Naive thymus-derived CD4-positive, alpha-beta T cell (primary cell): ENCODE measurements around the gene EHHADH. TPM values are rescaled to one million over a fixed set of nuclear protein-coding genes. Genes with fewer than 3 reads are reported as not detected.

Experiments
- ATAC-seq: fragments of 150-1000 bp; cut with Tn5 transposase; 2 replicates; pipeline ENCODE4 v1.10.0; 2021; ENCODE audit warnings: mild to moderate bottlenecking, moderate library complexity
- CTCF ChIA-PET: fragments of 350-600 bp; sonication (Branson Sonifier 250); formaldehyde crosslinking; loops from one replicate; lab custom pipeline; 2021; ENCODE audit warnings: antibody characterized with exemption; lab: Charles Lee
- POLR2A ChIA-PET: fragments of 350-600 bp; sonication (Branson Sonifier 250); formaldehyde crosslinking; loops from one replicate; lab custom pipeline; 2021; ENCODE audit warnings: antibody characterized with exemption, inconsistent platforms; lab: Charles Lee
- DNase-seq, 9 donors: peaks; one replicate each; pipeline versions ENCODE4 v3.0.0 to v3.0.0-alpha.2; 2020 to 2022; ENCODE audit warnings: mixed read lengths in 1 of 9
- H3K27ac ChIP-seq: one replicate; pipeline ENCODE4 v1.7.0; 2013; ENCODE audit warnings: mild to moderate bottlenecking, low read depth, low read length, moderate library complexity
- H3K27me3 ChIP-seq, 2 donors: one replicate each; pipeline ENCODE4 v1.7.0; 2013; ENCODE audit warnings: low read length in 2 of 2, mild to moderate bottlenecking in 2 of 2, moderate library complexity in 2 of 2; ENCODE audit not compliant: control insufficient read depth in 2 of 2, insufficient read depth in 2 of 2
- H3K36me3 ChIP-seq, 3 experiments: 1 replicate in 2 of 3; 2 replicates in 1 of 3; pipeline ENCODE4 v1.7.0; 2013; ENCODE audit warnings: low read length in 3 of 3, mild to moderate bottlenecking in 3 of 3, moderate library complexity in 1 of 3; ENCODE audit not compliant: insufficient read depth in 3 of 3, control insufficient read depth in 2 of 3
- H3K4me1 ChIP-seq, 2 donors: one replicate each; pipeline ENCODE4 v1.7.0; 2013; ENCODE audit warnings: low read length in 2 of 2, mild to moderate bottlenecking in 2 of 2, moderate library complexity in 1 of 2; ENCODE audit not compliant: control insufficient read depth in 2 of 2, insufficient read depth in 2 of 2
- H3K4me3 ChIP-seq: 2 replicates; pipeline ENCODE4 v1.7.0; 2013; ENCODE audit warnings: mild to moderate bottlenecking, low read length
- H3K9me3 ChIP-seq, 3 experiments: 1 replicate in 2 of 3; 2 replicates in 1 of 3; pipeline ENCODE4 v1.7.0; 2013; ENCODE audit warnings: low read length in 3 of 3; ENCODE audit not compliant: control insufficient read depth in 2 of 3
- H3K27ac Mint-ChIP-seq, 9 donors: one replicate each; pipeline ENCODE4 v1.8.0; 2020 to 2022; ENCODE audit warnings: mixed read lengths in 9 of 9, mild to moderate bottlenecking in 8 of 9, moderate library complexity in 5 of 9, inconsistent platforms in 2 of 9
- H3K27me3 Mint-ChIP-seq, 5 donors: one replicate each; pipeline ENCODE4 v1.8.0; 2021 to 2022; ENCODE audit warnings: mixed read lengths in 5 of 5, mild to moderate bottlenecking in 1 of 5
- H3K36me3 Mint-ChIP-seq, 5 donors: one replicate each; pipeline ENCODE4 v1.8.0; 2020 to 2022; ENCODE audit warnings: mixed read lengths in 5 of 5, mild to moderate bottlenecking in 3 of 5, inconsistent platforms in 1 of 5
- H3K4me1 Mint-ChIP-seq, 7 donors: one replicate each; pipeline ENCODE4 v1.8.0; 2020 to 2022; ENCODE audit warnings: mixed read lengths in 7 of 7, mild to moderate bottlenecking in 3 of 7, inconsistent platforms in 1 of 7
- H3K4me3 Mint-ChIP-seq, 10 donors: one replicate each; pipeline ENCODE4 v1.8.0; 2020 to 2022; ENCODE audit warnings: mild to moderate bottlenecking in 10 of 10, mixed read lengths in 10 of 10, moderate library complexity in 6 of 10, inconsistent platforms in 2 of 10
- H3K9me3 Mint-ChIP-seq, 11 donors: one replicate each; pipeline ENCODE4 v1.8.0; 2020 to 2022; ENCODE audit warnings: mixed read lengths in 11 of 11, mild to moderate bottlenecking in 4 of 11, inconsistent platforms in 1 of 11, moderate library complexity in 1 of 11
- intact Hi-C, 2 donors: fragments of 100-400 bp; cut with micrococcal nuclease; formaldehyde crosslinking; loops; one replicate each; pipeline ENCODE4 v1.15.1; 2023
- polyA plus RNA-seq, 2 donors: library from polyadenylated mRNA; unstranded; fragments of 300-500 nt; fragmentation: Illumina TruSeq; gene quantifications; one replicate each; pipeline ENCODE4 v1.2.3, GENCODE V29; 2021
- total RNA-seq, 6 experiments: library from RNA in 5 of 6; stranded (reverse) in 5 of 6; gene quantifications; 1 replicate in 5 of 6; 2 replicates in 1 of 6; pipeline ENCODE4 v1.2.3 and lab custom pipeline; 2021 to 2026

EHHADH gene
- total and polyA plus RNA-seq, 7 experiments from 2014 or later: 0.45 to 1.7 (median 1.3) TPM

GRCh38 chr3:185270262-185270955 is 16.6 kb upstream of the EHHADH start:
- ChIA-PET CTCF (no interaction called here), POLR2A (no interaction called here)
- Histone ChIP-seq H3K4me1 (no peaks in the 10 kb centered on the region), H3K9me3 (no peaks in the 10 kb centered on the region), H3K4me3 (no peak overlapping the region), H3K36me3 (no peaks in the 10 kb centered on the region), H3K27ac (no peak overlapping the region), H3K27me3 (no peaks in the 10 kb centered on the region)
- intact Hi-C loops: no loop called here
- Mint-ChIP-seq H3K27ac (no peak overlapping the region), H3K36me3 (no peaks in the 10 kb centered on the region), H3K4me3 (no peak overlapping the region), H3K27me3 (peaks cover 22 to 66% (median 47%) of the 10 kb centered on the region in 5 donors), H3K4me1 (no peaks in the 10 kb centered on the region), H3K9me3 (peaks cover 0 to 11% (median 4%) of the 10 kb centered on the region in 11 donors)
- ATAC-seq (peak; percentile 47), DNase-seq (no peak)

- Mint-ChIP-seq H3K4me1 (no peaks in the 10 kb centered on the region), H3K36me3 (no peaks in the 10 kb centered on the region), H3K27me3 (peaks cover 20 to 59% (median 43%) of the 10 kb centered on the region in 5 donors), H3K4me3 (no peak overlapping the region), H3K9me3 (peaks cover 0 to 4% (median 0%) of the 10 kb centered on the region in 11 donors), H3K27ac (no peak overlapping the region)
- H3K9me3 ChIP-seq: no peaks in the 10 kb centered on the region
- H3K4me1 ChIP-seq: no peaks in the 10 kb centered on the region
- no peaks in the 10 kb centered on the region for H3K27me3 ChIP-seq
- H3K36me3 ChIP-seq: no peaks in the 10 kb centered on the region
- intact Hi-C loops: no loop called here
- no peak for DNase-seq
- no peak for ATAC-seq
- CTCF ChIA-PET: no interaction called here
- H3K27ac ChIP-seq: no peak overlapping the region
- POLR2A ChIA-PET: no interaction called here
- no peak overlapping the region for H3K4me3 ChIP-seq
Observed at GRCh38 chr3:185268194-185268962, 14.5 kb upstream of the EHHADH start.

- Mint-ChIP-seq H3K36me3 (no peaks in the 10 kb centered on the region), H3K27me3 (peaks cover 18 to 52% (median 38%) of the 10 kb centered on the region in 5 donors), H3K27ac (no peak overlapping the region), H3K4me1 (no peaks in the 10 kb centered on the region), H3K9me3 (no peaks in the 10 kb centered on the region), H3K4me3 (no peak overlapping the region)
- CTCF ChIA-PET: no interaction called here
- DNase-seq (no peak), ATAC-seq (no peak)
- POLR2A ChIA-PET: no interaction called here
- no peaks in the 10 kb centered on the region for H3K27me3 ChIP-seq
- no peak overlapping the region for H3K4me3 ChIP-seq
- no peaks in the 10 kb centered on the region for H3K4me1 ChIP-seq
- no peaks in the 10 kb centered on the region for H3K9me3 ChIP-seq
- intact Hi-C loops: no loop called here
- H3K36me3 ChIP-seq: no peaks in the 10 kb centered on the region
- H3K27ac ChIP-seq: no peak overlapping the region
Observed at GRCh38 chr3:185267193-185267592, 13.3 kb upstream of the EHHADH start.

- Mint-ChIP-seq H3K4me3 (no peak overlapping the region), H3K27ac (no peak overlapping the region), H3K9me3 (peaks cover 0 to 3% (median 0%) of the 10 kb centered on the region in 11 donors), H3K27me3 (peaks cover 9 to 37% (median 30%) of the 10 kb centered on the region in 5 donors), H3K4me1 (no peaks in the 10 kb centered on the region), H3K36me3 (no peaks in the 10 kb centered on the region)
- H3K27ac ChIP-seq: no peak overlapping the region
- no peaks in the 10 kb centered on the region for H3K4me1 ChIP-seq
- CTCF ChIA-PET: no interaction called here
- H3K36me3 ChIP-seq: no peaks in the 10 kb centered on the region
- no peaks in the 10 kb centered on the region for H3K9me3 ChIP-seq
- ATAC-seq (no peak), DNase-seq (no peak)
- POLR2A ChIA-PET: no interaction called here
- H3K27me3 ChIP-seq: no peaks in the 10 kb centered on the region
- intact Hi-C loops: no loop called here
- H3K4me3 ChIP-seq: no peak overlapping the region
Observed at GRCh38 chr3:185264849-185265553, 11.2 kb upstream of the EHHADH start.

GRCh38 chr3:185263423-185263822 is 9.6 kb upstream of the EHHADH start:
- DNase-seq: no peak
- no peaks in the 10 kb centered on the region for H3K36me3 Mint-ChIP-seq
- peaks cover 9 to 25% (median 19%) of the 10 kb centered on the region in 5 donors for H3K27me3 Mint-ChIP-seq
- ChIA-PET POLR2A (no interaction called here), CTCF (no interaction called here)
- H3K9me3 Mint-ChIP-seq: peaks cover 0 to 17% (median 5%) of the 10 kb centered on the region in 11 donors
- intact Hi-C loops: no loop called here
- H3K27ac Mint-ChIP-seq: no peak overlapping the region
- H3K36me3 ChIP-seq: no peaks in the 10 kb centered on the region
- no peak for ATAC-seq
- no peaks in the 10 kb centered on the region for H3K9me3 ChIP-seq
- no peaks in the 10 kb centered on the region for H3K27me3 ChIP-seq
- H3K4me1 Mint-ChIP-seq: no peaks in the 10 kb centered on the region
- no peaks in the 10 kb centered on the region for H3K4me1 ChIP-seq
- H3K4me3 ChIP-seq: no peak overlapping the region
- no peak overlapping the region for H3K27ac ChIP-seq
- H3K4me3 Mint-ChIP-seq: no peak overlapping the region

DNA sequence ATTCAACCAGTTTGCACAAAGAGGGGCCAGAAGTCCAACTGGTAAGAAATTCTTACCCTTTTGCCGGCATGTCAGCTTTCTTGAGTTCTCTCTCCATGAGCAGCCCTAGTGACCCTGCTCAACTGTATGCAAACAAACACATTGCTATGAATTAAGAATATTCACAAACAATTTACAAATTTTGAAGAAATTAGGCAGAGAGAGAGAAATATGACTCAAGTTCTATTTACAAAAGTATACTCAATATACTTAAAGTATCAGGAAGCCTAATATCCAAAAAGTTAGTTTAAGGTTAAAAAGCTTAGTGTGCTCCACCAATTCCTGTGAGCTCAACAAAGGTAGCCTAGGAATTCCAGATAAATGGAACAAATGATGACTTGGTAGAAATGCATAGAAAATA is 3.5 kb upstream of the EHHADH start:
- peaks cover 0 to 39% (median 14%) of the 10 kb centered on the region in 11 donors for H3K9me3 Mint-ChIP-seq
- no peak for ATAC-seq
- Histone ChIP-seq H3K4me1 (no peaks in the 10 kb centered on the region), H3K27ac (no peak overlapping the region), H3K9me3 (no peaks in the 10 kb centered on the region), H3K36me3 (no peaks in the 10 kb centered on the region), H3K27me3 (no peaks in the 10 kb centered on the region), H3K4me3 (no peak overlapping the region)
- H3K4me3 Mint-ChIP-seq: no peak overlapping the region
- peaks cover 0 to 10% (median 0%) of the 10 kb centered on the region in 5 donors for H3K36me3 Mint-ChIP-seq
- no peak for DNase-seq
- peaks cover 0 to 7% (median 3%) of the 10 kb centered on the region in 7 donors for H3K4me1 Mint-ChIP-seq
- intact Hi-C loops: no loop called here
- POLR2A ChIA-PET: no interaction called here
- peaks cover 0 to 14% (median 9%) of the 10 kb centered on the region in 5 donors for H3K27me3 Mint-ChIP-seq
- CTCF ChIA-PET: no interaction called here
- no peak overlapping the region for H3K27ac Mint-ChIP-seq
